Vein endothelial cell (primary cell): Measurements from ENCODE around the gene DCP1B. TPM values are rescaled to one million over a fixed set of nuclear protein-coding genes. Genes with fewer than 3 reads are reported as not detected.

ENCODE experiments used
- total RNA-seq: library from RNA; depleted of rRNA; stranded (reverse); fragments of >200 nt; gene quantifications from 2 replicates; pipeline ENCODE4 v1.2.3, GENCODE V29; 2012

DCP1B gene
- total RNA-seq: 15.8 and 17.6 TPM in 2 replicates

GRCh38 chr12:2004113-2004929, at the start of gene DCP1B:
Gene DCP1B, minus strand, starts transcription at chr12:2004457. Its CDS starts 26 bp downstream, at chr12:2004431.

GRCh38 chr12:2052826-2053678, 48.8 kb upstream of the DCP1B start, which contains the start of gene CACNA1C:
Gene CACNA1C, plus strand, starts transcription at chr12:2052987. Its CDS starts 576 bp downstream, at chr12:2053563.

GRCh38 chr12:1918081-1918883, 86.0 kb downstream of the DCP1B start, which contains the start of gene CACNA2D4:
Gene CACNA2D4, minus strand, starts transcription at chr12:1918652. Its CDS starts 179 bp downstream, at chr12:1918473.

Other genes starting within 250 kb of the DCP1B start
- gene LRTM2, start 183.9 kb downstream of the DCP1B start, total RNA-seq: 0.10 TPM in 1 of 2 replicates, not detected in the other
- 0.65 and 1.3 TPM in 2 replicates for gene CACNA2D4, start 85.8 kb downstream of the DCP1B start, total RNA-seq
- gene CACNA1C, start 48.5 kb upstream of the DCP1B start, total RNA-seq: 0.86 and 0.98 TPM in 2 replicates